Inflammatory macrophage treated with lipopolysaccharide for 1 hour (primary cell): ENCODE results near the gene HLA-DRA.
A peak's percentile ranks its signal among the peaks of the same experiment; 100 is the strongest.

Experiments used
- DNase-seq, 2 donors: peaks; one replicate each; pipeline ENCODE4 v3.0.0-alpha.2; 2020 to 2022

Gene HLA-DRA

DNA sequence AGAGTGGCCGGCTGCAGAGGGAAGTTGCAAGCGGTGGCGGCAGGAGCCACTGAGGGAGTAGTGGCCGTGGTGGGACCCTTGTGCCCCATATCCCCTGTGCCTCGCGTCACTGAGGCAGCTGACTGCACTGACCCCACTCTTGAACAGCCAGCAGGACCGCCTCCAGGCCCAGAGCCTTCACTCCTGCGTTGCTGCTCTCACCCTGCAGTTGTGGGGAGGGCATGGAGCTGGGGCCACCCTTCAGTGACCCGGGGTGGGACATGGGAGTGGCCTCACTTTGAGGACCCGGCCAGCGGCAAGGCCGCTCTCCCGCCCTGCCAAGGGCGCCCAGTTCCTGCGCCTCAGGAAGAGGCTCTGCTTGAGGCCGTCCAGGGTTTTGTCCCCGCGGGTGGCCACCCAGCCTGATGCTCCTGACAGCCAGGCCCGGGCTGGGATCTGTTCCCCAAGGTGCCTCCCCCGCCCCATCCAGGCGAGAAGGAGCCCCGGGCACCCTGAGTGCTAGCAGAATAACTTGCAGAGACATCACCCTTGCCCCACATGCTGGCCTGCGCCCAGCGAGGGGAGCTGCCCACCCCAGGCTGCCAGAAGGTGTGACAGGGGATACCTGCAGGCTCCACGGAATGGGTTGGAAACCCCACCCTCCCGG is 44.4 kb downstream of the HLA-DRA start:
- DNase-seq: no peak

GRCh38 chr6:32484614-32484998 is 44.9 kb downstream of the HLA-DRA start:
- no peak for DNase-seq

DNA sequence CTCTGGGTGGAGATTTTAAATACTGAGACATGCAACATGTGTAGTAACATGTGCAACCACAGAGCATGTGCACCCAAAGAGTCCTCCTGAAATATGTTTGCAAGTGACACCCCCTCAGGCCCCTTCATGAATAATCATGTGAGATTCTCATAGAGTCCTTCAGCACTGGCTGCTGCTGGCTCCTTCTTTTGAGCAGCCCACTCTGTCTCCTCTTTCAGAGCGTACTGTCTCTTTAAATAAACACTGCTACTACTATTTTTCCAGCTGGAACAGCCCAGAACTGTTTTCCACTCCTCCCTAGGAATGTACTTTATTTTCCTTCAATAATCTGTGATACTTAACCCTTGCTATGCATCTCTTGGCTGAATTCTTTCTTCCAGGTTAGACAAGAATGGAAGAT is 48.4 kb downstream of the HLA-DRA start:
- no peak for DNase-seq

GRCh38 chr6:32491700-32492099 is 52.0 kb downstream of the HLA-DRA start:
- peak in 1 of 2 donors; percentile 62 for DNase-seq

- no peak for DNase-seq
Measured at GRCh38 chr6:32492351-32492750, 52.7 kb downstream of the HLA-DRA start.
